Left colon (tissue), 2 donors: ENCODE data around the gene PDE2A. TPM values are rescaled to one million over a fixed set of nuclear protein-coding genes. Genes with fewer than 3 reads are reported as not detected.
A peak's percentile ranks its signal among the peaks of the same experiment; 100 is the strongest.

Experiments
- ATAC-seq: fragments of 200-7000 bp; cut with Tn5 transposase; one replicate; pipeline ENCODE4 v1.9.1; 2020; ENCODE audit warnings: mild to moderate bottlenecking, moderate library complexity
- DNase-seq, 2 donors: peaks; one replicate each; pipeline ENCODE4 v3.0.0-alpha.2; 2020
- intact Hi-C, 2 donors: fragments of 100-400 bp; cut with DNase I in 1 of 2; cut with micrococcal nuclease in 1 of 2; formaldehyde crosslinking; loops; one replicate each; pipeline versions ENCODE4 v1.11.2 to v1.14.0; 2022; cut with DNase I, micrococcal nuclease
- total RNA-seq, 2 donors: library from RNA; stranded (reverse); fragmentation: NEBNext Ultra II Directional; extraction: Animal tissue kit (Norgen Biotek cat#: 25700); gene quantifications; one replicate each; pipeline ENCODE4 v1.2.1, GENCODE V29; 2021
- donor health status: DM: no; HTN: no; CAD: no.
- donor health status: DM: yes; HTN: yes; CAD: no.

Gene PDE2A
- total RNA-seq, 2 donors from 2014 or later = 6.6 to 10.4 TPM

- DNase-seq (no peak), ATAC-seq (no peak)
- intact Hi-C loops = no loop called here
Observed at GRCh38 chr11:72647882-72648281, 26.3 kb downstream of the PDE2A start.

GRCh38 chr11:72646472-72646871 lies 27.8 kb downstream of the PDE2A start:
- DNase-seq (no peak), ATAC-seq (no peak)
- intact Hi-C loops = no loop called here

- intact Hi-C loops = no loop called here
- DNase-seq (no peak), ATAC-seq (no peak)
Observed at GRCh38 chr11:72646024-72646423, 28.2 kb downstream of the PDE2A start.

GRCh38 chr11:72643547-72643946 lies 30.7 kb downstream of the PDE2A start:
- DNase-seq (no peak), ATAC-seq (no peak)
- intact Hi-C loops = loop anchor here (2.0 to 5.0 kb wide), 2 partner anchors 51 to 59 kb away; no protein-coding TSS in a partner anchor

- DNase-seq (peak in 1 of 2 donors; percentile 65), ATAC-seq (peak; percentile 84)
- intact Hi-C loops = loop anchor here (2.0 to 5.0 kb wide), 2 partner anchors 51 to 58 kb away; no protein-coding TSS in a partner anchor
Observed at GRCh38 chr11:72642884-72643522, 31.2 kb downstream of the PDE2A start.

- ATAC-seq (peak; percentile 82), DNase-seq (peak in 1 of 2 donors; percentile 36)
- intact Hi-C loops = loop anchor here (2.0 to 5.0 kb wide), 2 partner anchors 50 to 57 kb away; no protein-coding TSS in a partner anchor
Observed at GRCh38 chr11:72642043-72642883, 32.0 kb downstream of the PDE2A start.

- ATAC-seq = no peak
- no peak for DNase-seq
- intact Hi-C loops = loop anchor here (2.0 to 5.0 kb wide), 2 partner anchors 49 to 57 kb away; no protein-coding TSS in a partner anchor
Observed at GRCh38 chr11:72641522-72642042, 32.6 kb downstream of the PDE2A start.

- intact Hi-C loops = loop anchor here in 1 of 2 donors (5.0 kb wide), 1 partner anchor 47 kb away; no protein-coding TSS in a partner anchor
- ATAC-seq = no peak
- DNase-seq = no peak
Observed at GRCh38 chr11:72639502-72640375, 34.5 kb downstream of the PDE2A start.

GRCh38 chr11:72637926-72638325 lies 36.3 kb downstream of the PDE2A start:
- DNase-seq (no peak), ATAC-seq (no peak)
- intact Hi-C loops = no loop called here

- DNase-seq = no peak
- intact Hi-C loops = no loop called here
- no peak for ATAC-seq
Observed at GRCh38 chr11:72637198-72637597, 37.0 kb downstream of the PDE2A start.

GRCh38 chr11:72636376-72636775 lies 37.8 kb downstream of the PDE2A start:
- intact Hi-C loops = no loop called here
- ATAC-seq (no peak), DNase-seq (no peak)

GRCh38 chr11:72635933-72636332 lies 38.3 kb downstream of the PDE2A start:
- DNase-seq = no peak
- intact Hi-C loops = no loop called here
- no peak for ATAC-seq

GRCh38 chr11:72635309-72635915 lies 38.8 kb downstream of the PDE2A start:
- DNase-seq (no peak), ATAC-seq (no peak)
- intact Hi-C loops = no loop called here

- DNase-seq (no peak), ATAC-seq (no peak)
- intact Hi-C loops = no loop called here
Observed at GRCh38 chr11:72634472-72635095, 39.6 kb downstream of the PDE2A start.

GRCh38 chr11:72634016-72634415 lies 40.2 kb downstream of the PDE2A start:
- intact Hi-C loops = no loop called here
- no peak for ATAC-seq
- no peak for DNase-seq

- ATAC-seq = no peak
- intact Hi-C loops = no loop called here
Observed at GRCh38 chr11:72633068-72633467, 41.2 kb downstream of the PDE2A start.

GRCh38 chr11:72631806-72632731 lies 42.2 kb downstream of the PDE2A start:
- DNase-seq = no peak
- intact Hi-C loops = no loop called here
- no peak for ATAC-seq

More at GRCh38 chr11:72633068-72633467, 41.2 kb downstream of the PDE2A start:
- DNase-seq = no peak
